ENCODE results near the gene CA14.
A peak's percentile ranks its signal among the peaks of the same experiment; 100 is the strongest.

CA14 gene

GRCh38 chr1:150268705-150269403 lies 11.3 kb downstream of the CA14 start, which contains the start of gene APH1A:
APH1A (minus strand) TSS chr1:150269016; CDS start chr1:150268810, 206 bp downstream.
- TF ChIP-seq, protein P1, sequence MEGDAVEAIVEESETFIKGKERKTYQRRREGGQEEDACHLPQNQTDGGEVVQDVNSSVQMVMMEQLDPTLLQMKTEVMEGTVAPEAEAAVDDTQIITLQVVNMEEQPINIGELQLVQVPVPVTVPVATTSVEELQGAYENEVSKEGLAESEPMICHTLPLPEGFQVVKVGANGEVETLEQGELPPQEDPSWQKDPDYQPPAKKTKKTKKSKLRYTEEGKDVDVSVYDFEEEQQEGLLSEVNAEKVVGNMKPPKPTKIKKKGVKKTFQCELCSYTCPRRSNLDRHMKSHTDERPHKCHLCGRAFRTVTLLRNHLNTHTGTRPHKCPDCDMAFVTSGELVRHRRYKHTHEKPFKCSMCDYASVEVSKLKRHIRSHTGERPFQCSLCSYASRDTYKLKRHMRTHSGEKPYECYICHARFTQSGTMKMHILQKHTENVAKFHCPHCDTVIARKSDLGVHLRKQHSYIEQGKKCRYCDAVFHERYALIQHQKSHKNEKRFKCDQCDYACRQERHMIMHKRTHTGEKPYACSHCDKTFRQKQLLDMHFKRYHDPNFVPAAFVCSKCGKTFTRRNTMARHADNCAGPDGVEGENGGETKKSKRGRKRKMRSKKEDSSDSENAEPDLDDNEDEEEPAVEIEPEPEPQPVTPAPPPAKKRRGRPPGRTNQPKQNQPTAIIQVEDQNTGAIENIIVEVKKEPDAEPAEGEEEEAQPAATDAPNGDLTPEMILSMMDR (IDR thresholded peaks at IDR 0.05; ENCODE audit: control insufficient read depth, insufficient read depth, low read depth, low read length, missing control alignments): no peak
- DNase-seq (ENCODE audit: low read depth): peak; percentile 76
- peak within 1 kb of the TSS; percentile 57 for H3K4me3 ChIP-seq (ENCODE audit: control insufficient read depth, low read depth, low read length)

- no peak for DNase-seq (ENCODE audit: low read depth)
- TF ChIP-seq, protein P1 (IDR thresholded peaks at IDR 0.05; ENCODE audit: control insufficient read depth, insufficient read depth, low read depth, low read length, missing control alignments): no peak
- peak overlapping the region; percentile 57 for H3K4me3 ChIP-seq (ENCODE audit: control insufficient read depth, low read depth, low read length)
Measured at GRCh38 chr1:150269451-150269850, 11.9 kb downstream of the CA14 start.

GRCh38 chr1:150271291-150271959 lies 13.9 kb downstream of the CA14 start:
- TF ChIP-seq, protein P1 (IDR thresholded peaks at IDR 0.05; ENCODE audit: control insufficient read depth, insufficient read depth, low read depth, low read length, missing control alignments): no peak
- DNase-seq (ENCODE audit: low read depth): no peak
- no peak overlapping the region for H3K4me3 ChIP-seq (ENCODE audit: control insufficient read depth, low read depth, low read length)

DNA sequence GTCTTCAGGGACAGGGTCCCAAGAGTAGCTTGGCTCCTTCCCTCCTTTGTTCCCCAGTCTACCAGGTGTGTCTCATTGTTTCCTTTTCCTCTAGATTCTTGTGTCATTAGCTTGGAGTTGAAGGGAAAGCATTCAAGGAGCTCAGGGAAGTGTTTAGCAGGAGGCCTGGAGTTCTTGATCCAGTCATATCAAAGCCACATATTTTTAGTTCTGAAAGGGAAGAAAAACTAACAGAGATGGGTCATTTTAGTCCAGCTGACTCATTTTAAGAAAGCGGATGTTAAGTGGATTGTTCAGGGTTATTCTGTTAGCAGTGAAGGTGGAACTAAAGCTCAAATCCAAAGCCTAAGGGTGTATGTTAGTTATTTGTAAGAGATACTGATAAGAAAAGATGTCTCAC lies 15.7 kb downstream of the CA14 start:
- TF ChIP-seq, protein P1 (IDR thresholded peaks at IDR 0.05; ENCODE audit: control insufficient read depth, insufficient read depth, low read depth, low read length, missing control alignments): no peak
- H3K4me3 ChIP-seq (ENCODE audit: control insufficient read depth, low read depth, low read length): no peak overlapping the region; the same call in 1 of the 2 replicates
- DNase-seq (ENCODE audit: low read depth): no peak

GRCh38 chr1:150280138-150280707 lies 22.6 kb downstream of the CA14 start:
- H3K4me3 ChIP-seq (ENCODE audit: control insufficient read depth, low read depth, low read length): no peak overlapping the region
- TF ChIP-seq, protein P1 (IDR thresholded peaks at IDR 0.05; ENCODE audit: control insufficient read depth, insufficient read depth, low read depth, low read length, missing control alignments): no peak
- no peak for DNase-seq (ENCODE audit: low read depth)

DNA sequence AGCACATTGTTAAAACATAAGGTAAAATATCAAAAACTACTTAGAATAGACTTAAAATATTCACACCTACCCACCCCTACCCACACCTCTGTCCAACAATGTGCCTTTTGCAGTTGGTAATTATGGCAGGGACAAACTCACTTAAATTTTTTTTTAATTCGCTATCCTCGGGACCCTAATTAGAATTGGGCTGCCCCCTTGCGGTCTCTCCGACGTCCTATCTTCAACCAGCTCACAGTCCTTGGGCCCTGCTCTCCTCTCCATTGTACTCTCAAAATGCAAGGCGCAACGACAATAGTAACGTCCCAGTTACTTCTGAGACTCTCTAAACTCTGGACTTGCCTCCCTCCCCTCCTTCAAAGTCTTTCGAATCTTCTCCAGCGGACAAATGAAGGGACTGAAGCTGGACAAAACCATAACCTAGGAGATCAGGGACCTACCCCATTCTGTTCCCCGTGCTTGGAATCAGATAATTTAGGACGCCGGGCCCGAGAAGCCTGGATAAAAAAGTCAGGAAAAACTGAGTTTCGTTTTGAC lies 23.7 kb downstream of the CA14 start:
- DNase-seq (ENCODE audit: low read depth): peak; percentile 38
- TF ChIP-seq, protein P1 (IDR thresholded peaks at IDR 0.05; ENCODE audit: control insufficient read depth, insufficient read depth, low read depth, low read length, missing control alignments): peak; percentile 79
- peak overlapping the region; percentile 83 for H3K4me3 ChIP-seq (ENCODE audit: control insufficient read depth, low read depth, low read length)
